HEK293T (cell line): ENCODE measurements around the gene C16orf74.

Source experiments
- CTCF ChIA-PET: fragments of 350-600 bp; formaldehyde crosslinking; extraction: SDS; loops from one replicate; lab custom pipeline; 2021; ENCODE audit warnings: antibody characterized with exemption, inconsistent platforms; lab: Yijun Ruan, JAX
- POLR2A ChIA-PET: fragments of 350-600 bp; formaldehyde crosslinking; extraction: SDS; loops from one replicate; lab custom pipeline; 2020; ENCODE audit warnings: antibody characterized with exemption, inconsistent platforms; lab: Yijun Ruan, JAX
- DNase-seq: peaks from one replicate; pipeline ENCODE4 v3.0.0; 2012; ENCODE audit warnings: mixed read lengths; ENCODE audit errors: extremely low spot score
- ARNT ChIP-seq: fragments of 450-650 bp; IDR thresholded peaks from 2 replicates; pipeline ENCODE4 v1.6.1; 2017; ENCODE audit warnings: mild to moderate bottlenecking
- BHLHE40 ChIP-seq: fragments of 450-650 bp; IDR thresholded peaks from 2 replicates; pipeline ENCODE4 v1.6.1; 2016; ENCODE audit warnings: mild to moderate bottlenecking, moderate library complexity, borderline replicate concordance
- CTBP1 ChIP-seq: fragments of 450-650 bp; IDR thresholded peaks from 2 replicates; pipeline ENCODE4 v1.6.1; 2016; ENCODE audit warnings: borderline replicate concordance
- ELF4 ChIP-seq: fragments of 450-650 bp; IDR thresholded peaks from 2 replicates; pipeline ENCODE4 v1.6.1; 2017; ENCODE audit warnings: antibody characterized with exemption
- FOXA1 ChIP-seq: fragments of 450-650 bp; IDR thresholded peaks from 2 replicates; pipeline ENCODE4 v1.6.1; 2016; ENCODE audit warnings: mild to moderate bottlenecking
- FOXK2 ChIP-seq: fragments of 450-650 bp; IDR thresholded peaks from 2 replicates; pipeline ENCODE4 v1.6.1; 2016; ENCODE audit warnings: mild to moderate bottlenecking
- FOXM1 ChIP-seq: fragments of 450-650 bp; IDR thresholded peaks from 2 replicates; pipeline ENCODE4 v1.6.1; 2017; ENCODE audit warnings: mild to moderate bottlenecking, borderline replicate concordance
- HDGF ChIP-seq: fragments of 450-650 bp; IDR thresholded peaks from 2 replicates; pipeline ENCODE4 v1.6.1; 2017; ENCODE audit warnings: antibody characterized with exemption, borderline replicate concordance
- L3MBTL2 ChIP-seq: fragments of 450-650 bp; conservative IDR thresholded peaks from 2 replicates; pipeline ENCODE4 v1.6.1; 2016; ENCODE audit warnings: mild to moderate bottlenecking
- LEF1 ChIP-seq: fragments of 450-650 bp; IDR thresholded peaks from 2 replicates; pipeline ENCODE4 v1.6.1; 2017; ENCODE audit warnings: mild to moderate bottlenecking, borderline replicate concordance
- NFRKB ChIP-seq: fragments of 450-650 bp; IDR thresholded peaks from 2 replicates; pipeline ENCODE4 v1.6.1; 2016; ENCODE audit warnings: mild to moderate bottlenecking, moderate library complexity
- PKNOX1 ChIP-seq: fragments of 450-650 bp; IDR thresholded peaks from 2 replicates; pipeline ENCODE4 v1.6.1; 2016
- SP1 ChIP-seq: fragments of 450-650 bp; IDR thresholded peaks from 2 replicates; pipeline ENCODE4 v1.6.1; 2017
- SUZ12 ChIP-seq: fragments of 450-650 bp; IDR thresholded peaks from 2 replicates; pipeline ENCODE4 v1.6.1; 2016; ENCODE audit warnings: mild to moderate bottlenecking
- TARDBP ChIP-seq: fragments of 450-650 bp; IDR thresholded peaks from 2 replicates; pipeline ENCODE4 v1.6.1; 2016
- ZNF384 ChIP-seq: fragments of 450-650 bp; IDR thresholded peaks from 2 replicates; pipeline ENCODE4 v1.6.1; 2016

C16orf74 gene

GRCh38 chr16:85716022-85716679 lies 34.7 kb downstream of the C16orf74 start:
- POLR2A ChIA-PET = no interaction called here
- TF ChIP-seq ELF4 (no peak), NFRKB (no peak), ZNF384 (no peak), SP1 (no peak), HDGF (no peak), SUZ12 (no peak), LEF1 (no peak), FOXA1 (no peak)
- DNase-seq = no peak
- CTCF ChIA-PET = interaction anchor here (0.7 to 2.7 kb wide), 2 partner anchors 42 to 100 kb away, joined by 3 to 13 read pairs; no protein-coding TSS in a partner anchor

- no peak for DNase-seq
- CTCF ChIA-PET = interaction anchor here (2.7 kb wide), 1 partner anchor 41 kb away, joined by 13 read pairs; no protein-coding TSS in a partner anchor
- POLR2A ChIA-PET = no interaction called here
- no peak for TF ChIP-seq CTBP1
- no peak for TF ChIP-seq NFRKB
- TF ChIP-seq L3MBTL2 = no peak
- TF ChIP-seq FOXA1 = no peak
- TF ChIP-seq HDGF = no peak
- no peak for TF ChIP-seq FOXK2
- no peak for TF ChIP-seq SP1
- no peak for TF ChIP-seq TARDBP
- no peak for TF ChIP-seq SUZ12
- TF ChIP-seq ARNT = no peak
Measured at GRCh38 chr16:85715169-85716021, 35.5 kb downstream of the C16orf74 start.

DNA sequence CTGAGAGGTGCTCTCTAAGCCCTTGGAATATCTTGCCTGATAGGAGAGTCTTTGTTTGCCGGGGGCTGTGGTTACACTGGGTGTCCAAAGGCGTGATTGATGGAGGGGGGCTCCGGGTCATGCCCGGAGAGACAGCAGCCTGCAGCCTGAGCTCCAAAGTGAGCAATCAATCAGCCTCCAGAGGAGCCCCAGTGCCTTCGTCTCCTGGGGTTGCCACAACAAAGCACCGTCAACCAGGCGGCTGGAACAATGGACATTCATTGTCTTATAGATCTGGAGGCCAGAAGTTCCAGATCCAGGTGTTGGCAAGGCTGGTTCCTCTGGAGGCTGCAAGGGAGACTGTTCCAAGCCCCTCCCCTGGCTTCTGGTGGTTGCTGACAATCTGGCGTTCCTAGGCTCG lies 38.1 kb downstream of the C16orf74 start:
- TF ChIP-seq LEF1 (no peak), ARNT (no peak), FOXK2 (no peak), HDGF (no peak)
- ChIA-PET CTCF (no interaction called here), POLR2A (no interaction called here)
- no peak for DNase-seq

DNA sequence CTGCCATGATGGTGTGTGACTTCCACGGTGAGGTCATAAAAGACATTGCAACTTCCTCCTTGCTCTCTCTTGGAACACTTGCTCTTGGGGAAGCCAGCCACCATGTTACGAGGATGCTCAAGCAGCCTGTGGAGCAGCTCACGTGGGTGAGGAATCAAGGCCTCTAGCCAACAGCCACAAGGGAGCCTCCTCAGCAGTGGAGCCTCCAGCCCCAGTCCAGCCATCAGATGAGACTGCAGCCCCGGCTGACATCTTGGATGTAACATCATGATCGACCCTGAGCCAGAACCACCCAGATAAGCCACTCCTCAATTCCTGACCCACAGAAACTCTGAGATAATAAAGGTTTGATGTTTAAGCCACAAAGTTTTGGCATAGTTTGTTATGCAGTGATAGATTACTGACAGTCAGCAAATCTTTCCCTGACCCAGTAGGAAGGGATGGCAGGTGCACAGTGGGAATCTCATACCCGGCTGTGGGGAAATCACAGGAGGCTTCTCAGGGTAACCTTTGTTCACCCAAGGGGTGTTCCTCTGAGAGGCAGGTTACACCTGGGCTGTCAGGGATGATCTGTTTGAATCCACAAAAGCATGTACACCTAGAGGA lies 38.8 kb downstream of the C16orf74 start:
- no peak for DNase-seq
- CTCF ChIA-PET = no interaction called here
- TF ChIP-seq LEF1 (no peak), PKNOX1 (no peak), ZNF384 (no peak), NFRKB (no peak), SP1 (no peak), L3MBTL2 (no peak), CTBP1 (no peak), FOXM1 (no peak), TARDBP (no peak), BHLHE40 (no peak), HDGF (no peak), FOXK2 (no peak), SUZ12 (no peak), FOXA1 (no peak), ELF4 (no peak), ARNT (no peak)
- POLR2A ChIA-PET = no interaction called here

GRCh38 chr16:85710732-85711131 lies 40.2 kb downstream of the C16orf74 start:
- ChIA-PET CTCF (no interaction called here), POLR2A (no interaction called here)
- no peak for DNase-seq
- TF ChIP-seq SUZ12 = no peak
- TF ChIP-seq NFRKB = no peak
- no peak for TF ChIP-seq FOXK2
- no peak for TF ChIP-seq ARNT
- TF ChIP-seq SP1 = no peak
- no peak for TF ChIP-seq LEF1

DNA sequence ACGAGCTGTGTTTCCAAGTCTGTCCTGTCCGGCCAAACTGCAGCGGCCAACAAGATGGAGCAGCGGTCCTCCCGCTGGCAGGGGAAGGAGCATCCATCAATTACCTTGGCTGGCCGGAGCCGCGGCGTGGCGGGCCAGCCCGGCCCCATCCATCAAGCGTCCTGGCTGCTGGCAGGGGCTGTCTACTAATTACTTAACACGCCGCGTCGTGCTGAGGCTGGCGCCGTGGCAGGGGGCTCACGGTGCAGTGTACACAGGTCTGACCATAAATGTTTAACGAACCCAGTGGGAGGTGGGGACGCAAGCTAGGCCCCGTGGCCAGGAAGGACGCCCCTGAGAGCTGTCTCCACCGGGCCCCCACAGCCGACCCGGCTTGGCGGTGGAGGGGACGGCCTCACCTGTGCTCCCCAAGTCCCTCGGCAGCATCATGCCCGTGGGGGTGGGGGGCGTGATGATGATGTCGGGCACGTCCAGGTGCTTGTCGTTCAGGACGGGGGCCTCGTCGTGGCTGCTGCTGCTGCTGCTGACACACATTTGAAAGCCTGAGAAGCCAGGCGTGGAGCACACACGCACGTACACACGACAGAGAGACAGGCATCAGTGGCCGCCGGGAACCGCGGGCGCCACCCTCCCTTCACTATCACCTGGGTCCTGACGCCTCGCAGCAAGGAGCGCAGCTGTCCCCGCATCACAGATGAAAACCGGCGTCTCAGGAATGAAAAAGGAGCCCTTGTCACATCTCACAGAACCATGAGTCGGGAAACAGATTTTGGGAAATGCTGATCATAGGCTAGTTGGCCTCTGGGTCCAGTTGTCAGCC lies 40.9 kb downstream of the C16orf74 start:
- TF ChIP-seq HDGF = no peak
- TF ChIP-seq BHLHE40 = no peak
- TF ChIP-seq PKNOX1 = peak; percentile 45; the same call in 1 of the 2 replicates
- TF ChIP-seq ELF4 = no peak
- no peak for TF ChIP-seq FOXA1
- TF ChIP-seq L3MBTL2 = no peak
- CTCF ChIA-PET = interaction anchor here (0.7 kb wide), 1 partner anchor 294 kb away, joined by 4 read pairs; no protein-coding TSS in a partner anchor
- POLR2A ChIA-PET = no interaction called here
- no peak for DNase-seq
